GM12875 (cell line): Measurements from ENCODE around the gene EIF4H.
"Not testable (repeated sequence)": the region's sequence is repeated elsewhere in the genome, so short reads cannot be mapped to it uniquely, and the experiment has no call there.

Experiments
- H3K4me3 ChIP-seq: one replicate; pipeline ENCODE4 v1.5.1; 2011; ENCODE audit warnings: low read depth, low read length, control low read depth
- CTCF ChIP-seq: IDR thresholded peaks from 2 replicates; pipeline ENCODE4 v1.5.1; 2011; ENCODE audit warnings: low read depth, mild to moderate bottlenecking, control low read depth, inconsistent platforms, low read length, moderate library complexity, borderline replicate concordance; ENCODE audit not compliant: insufficient read depth

Gene EIF4H

DNA sequence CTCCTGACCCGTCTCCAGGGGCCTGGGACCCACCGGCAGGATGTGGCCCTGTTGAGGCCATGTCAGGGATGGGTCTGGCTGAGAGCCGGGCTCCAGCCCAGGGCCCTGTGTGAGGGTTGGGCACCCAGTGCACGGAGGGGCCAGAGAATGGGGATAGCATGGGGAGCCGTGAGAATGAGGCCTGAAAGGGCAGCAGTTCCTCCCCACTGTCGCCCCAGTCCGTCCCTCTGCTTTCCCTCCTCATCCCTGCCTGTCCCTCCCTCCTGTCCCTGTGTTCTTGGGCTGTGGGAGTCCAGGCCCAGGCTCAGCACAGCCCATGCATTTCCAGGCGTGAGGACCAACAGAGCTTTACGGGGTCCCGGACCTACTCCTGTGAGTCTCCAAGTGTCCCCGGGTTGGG lies 45.3 kb downstream of the EIF4H start:
- H3K4me3 ChIP-seq = no peak overlapping the region
- TF ChIP-seq CTCF = no peak

GRCh38 chr7:74220229-74220628 lies 46.1 kb downstream of the EIF4H start:
- H3K4me3 ChIP-seq = no peak overlapping the region
- no peak for TF ChIP-seq CTCF

DNA sequence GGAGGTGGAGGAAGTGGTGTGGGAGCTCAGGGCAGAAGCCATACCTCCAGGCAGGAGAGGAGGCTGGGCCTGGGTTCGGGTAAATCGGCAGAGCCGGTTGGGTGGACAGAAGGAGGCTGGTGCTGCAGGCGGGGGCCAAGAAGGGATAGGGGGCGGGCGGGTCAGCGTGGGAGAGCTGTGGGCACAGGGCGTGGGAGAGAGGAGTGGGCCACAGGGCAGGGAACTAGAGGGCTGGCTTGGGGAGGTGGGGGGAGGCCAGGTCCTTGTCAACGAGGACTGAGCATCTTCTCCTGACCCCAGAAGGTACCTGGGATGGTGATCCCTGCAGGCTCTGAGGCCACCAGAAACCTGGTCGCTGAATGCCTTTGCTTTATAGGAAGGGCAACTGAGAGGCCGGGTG lies 47.6 kb downstream of the EIF4H start:
- no peak for TF ChIP-seq CTCF
- H3K4me3 ChIP-seq = no peak overlapping the region

DNA sequence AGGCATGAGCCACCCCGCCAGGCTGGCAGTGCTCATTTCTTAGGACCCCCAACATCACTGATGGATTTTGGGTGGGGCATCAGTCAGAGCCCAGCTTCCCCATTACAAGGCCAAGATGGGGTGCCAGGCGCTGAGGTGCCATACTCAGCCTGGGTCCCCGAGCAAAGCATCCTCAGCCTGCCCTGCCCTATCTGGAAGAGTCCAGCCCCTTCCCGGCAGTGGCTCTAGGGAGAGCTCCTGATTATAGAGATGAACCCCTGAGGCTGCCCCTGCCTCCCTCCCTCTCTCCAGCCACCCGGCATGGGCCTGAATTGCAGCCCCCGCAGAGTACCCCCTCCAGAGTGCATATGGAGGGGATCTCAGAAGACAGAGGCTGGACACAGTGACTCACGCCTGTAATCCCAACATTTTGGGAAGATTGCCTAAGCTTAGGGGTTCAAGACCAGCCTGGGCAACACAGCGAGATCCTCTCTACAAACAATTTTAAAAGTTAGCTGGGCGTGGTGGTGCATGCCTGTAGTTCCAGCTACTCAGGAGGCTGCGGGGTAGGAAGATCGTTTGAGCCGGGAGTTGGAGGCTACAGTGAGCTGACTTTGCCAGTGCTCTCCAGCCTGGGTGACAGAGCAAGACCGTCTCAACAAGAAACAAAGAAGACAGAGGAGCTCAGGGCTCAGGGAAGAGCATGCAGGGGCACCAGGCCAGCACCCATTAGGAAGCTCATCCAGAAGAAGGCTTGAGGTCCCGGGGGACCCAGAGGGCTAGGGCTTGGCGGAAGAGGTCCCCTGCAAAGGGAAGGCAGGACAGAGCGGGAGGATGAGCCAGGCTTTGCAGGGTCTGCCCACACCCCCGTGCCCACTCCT lies 48.9 kb downstream of the EIF4H start:
- no peak for TF ChIP-seq CTCF
- no peak overlapping the region for H3K4me3 ChIP-seq

DNA sequence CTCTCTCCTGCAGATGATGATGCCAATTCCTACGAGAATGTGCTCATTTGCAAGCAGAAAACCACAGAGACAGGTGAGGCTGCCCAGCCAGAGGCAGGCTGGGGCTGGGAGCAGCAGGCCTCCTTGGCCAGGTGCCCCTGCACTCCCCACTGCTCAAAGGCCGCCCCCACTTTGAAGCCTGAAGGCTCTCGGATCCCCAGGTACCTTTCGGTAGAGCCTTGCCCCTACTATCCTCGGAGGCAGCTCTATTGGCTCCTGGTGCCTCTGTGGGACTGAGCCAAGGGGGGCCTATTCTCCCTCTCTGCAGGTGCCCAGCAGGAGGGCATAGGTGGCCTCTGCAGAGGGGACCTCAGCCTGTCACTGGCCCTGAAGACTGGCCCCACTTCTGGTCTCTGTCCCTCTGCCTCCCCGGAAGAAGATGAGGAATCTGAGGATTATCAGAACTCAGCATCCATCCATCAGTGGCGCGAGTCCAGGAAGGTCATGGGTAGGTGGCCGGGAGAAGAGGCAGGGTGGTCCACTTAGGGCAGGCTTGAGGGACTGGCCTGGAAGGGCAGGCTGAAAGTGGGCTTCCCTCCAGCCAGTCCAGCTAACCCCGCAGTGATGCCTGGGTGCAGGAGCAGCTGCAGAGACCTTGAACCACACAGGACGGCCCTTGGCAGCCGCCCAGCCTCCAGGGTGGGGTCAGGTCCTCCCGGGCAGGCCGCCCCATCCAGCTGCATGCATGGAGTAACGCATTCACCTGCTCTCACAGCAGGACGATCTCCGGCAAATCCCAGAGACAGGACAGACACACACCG lies 49.8 kb downstream of the EIF4H start:
- no peak overlapping the region for H3K4me3 ChIP-seq
- TF ChIP-seq CTCF = no peak

- TF ChIP-seq CTCF = no peak
- no peak overlapping the region for H3K4me3 ChIP-seq
Measured at GRCh38 chr7:74224511-74224832, 50.3 kb downstream of the EIF4H start.

DNA sequence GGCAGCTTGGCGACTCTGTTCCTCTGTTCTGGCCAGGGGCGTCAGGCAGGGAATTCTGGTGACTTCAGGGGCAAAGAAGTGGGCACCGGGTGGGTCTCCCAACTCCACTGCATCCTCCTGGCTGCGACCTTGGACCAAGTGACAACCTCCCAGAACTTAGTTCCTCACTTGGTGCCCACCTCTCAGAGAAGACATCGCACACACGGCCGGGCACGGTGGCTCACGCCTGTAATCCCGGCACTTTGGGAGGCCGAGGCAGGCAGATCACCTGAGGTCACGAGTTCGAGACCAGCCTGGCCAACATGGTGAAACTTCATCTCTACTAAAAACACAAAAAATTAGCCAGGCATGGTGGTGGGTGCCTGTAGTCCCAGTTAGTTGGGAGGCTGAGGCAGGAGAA lies 50.8 kb downstream of the EIF4H start:
- not testable (repeated sequence) for H3K4me3 ChIP-seq
